ENCODE data around the gene UBA52.

DNA sequence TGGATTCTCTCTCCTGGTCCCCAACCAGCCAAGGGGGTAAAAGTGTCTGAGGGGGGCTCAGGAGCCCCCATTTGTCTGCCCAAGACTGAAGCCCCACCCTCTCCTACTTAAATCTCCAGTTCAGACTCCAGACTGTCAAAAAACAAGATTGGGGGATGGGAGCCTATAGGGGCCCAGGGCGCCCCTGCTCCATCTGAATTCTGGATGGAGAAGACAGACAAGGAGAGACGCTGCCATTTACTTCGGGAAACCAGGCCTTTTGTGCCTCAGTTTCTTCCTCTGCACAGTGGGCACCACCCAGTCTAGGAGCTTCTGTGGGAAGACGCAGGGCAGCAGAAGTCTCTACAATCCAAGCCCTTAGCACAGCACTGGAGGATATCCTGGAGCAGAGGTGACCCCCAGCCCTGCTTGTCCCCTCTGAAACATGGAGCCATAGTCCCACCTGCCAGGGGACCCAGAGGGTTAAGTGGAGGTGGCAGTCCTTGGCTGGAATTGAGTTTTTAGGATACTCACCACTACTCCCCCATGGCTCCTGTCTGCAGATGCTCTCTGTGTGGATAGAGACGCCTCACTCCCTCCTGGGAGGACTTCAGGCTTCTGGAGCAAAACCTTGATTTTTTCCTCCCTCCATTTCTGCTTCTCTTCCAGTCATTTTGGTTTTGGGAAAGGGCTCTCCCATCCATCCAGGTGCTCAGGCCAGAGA, 36.6 kb downstream of the UBA52 start:
- TF ChIP-seq CTCF (IDR thresholded peaks at IDR 0.05): no peak
- TF ChIP-seq EZH2 (IDR thresholded peaks at IDR 0.05; ENCODE audit: borderline replicate concordance, insufficient read depth, low read depth, low read length, poor library complexity, severe bottlenecking): no peak

All from B cell (primary cell).